Activated CD4-positive, alpha-beta memory T cell treated with anti-CD3 and anti-CD28 coated beads, Interleukin-2, amount 10 ng/mL, durations not matched to agents 7 days and 5 days (primary cell): ENCODE measurements around the gene GALNTL6. TPM values are rescaled to one million over a fixed set of nuclear protein-coding genes. Genes with fewer than 3 reads are reported as not detected.
"Not testable (repeated sequence)": the region's sequence is repeated elsewhere in the genome, so short reads cannot be mapped to it uniquely, and the experiment has no call there.

Experiments
- CTCF ChIA-PET: fragments of 350-600 bp; sonication (Branson Sonifier 250); formaldehyde crosslinking; loops from one replicate; lab custom pipeline; 2021; ENCODE audit warnings: antibody characterized with exemption, inconsistent platforms; lab: Charles Lee
- POLR2A ChIA-PET: fragments of 350-600 bp; sonication (Branson Sonifier 250); formaldehyde crosslinking; loops from one replicate; lab custom pipeline; 2021; ENCODE audit warnings: antibody characterized with exemption; lab: Charles Lee
- DNase-seq: peaks from one replicate; pipeline ENCODE4 v3.0.0-alpha.2; 2020
- H3K27ac Mint-ChIP-seq: one replicate; pipeline ENCODE4 v1.8.0; 2021; ENCODE audit warnings: mild to moderate bottlenecking, mixed read lengths
- H3K27me3 Mint-ChIP-seq: one replicate; pipeline ENCODE4 v1.8.0; 2021; ENCODE audit warnings: mixed read lengths
- H3K36me3 Mint-ChIP-seq: one replicate; pipeline ENCODE4 v1.8.0; 2021; ENCODE audit warnings: low read depth, mixed read lengths
- H3K4me1 Mint-ChIP-seq: one replicate; pipeline ENCODE4 v1.8.0; 2021; ENCODE audit warnings: mixed read lengths
- H3K4me3 Mint-ChIP-seq: one replicate; pipeline ENCODE4 v1.8.0; 2021; ENCODE audit warnings: mild to moderate bottlenecking, mixed read lengths
- H3K9me3 Mint-ChIP-seq: one replicate; pipeline ENCODE4 v1.8.0; 2021; ENCODE audit warnings: mixed read lengths
- total RNA-seq, 2 experiments: library from RNA; stranded (reverse); gene quantifications; one replicate each; pipeline ENCODE4 v1.2.3, GENCODE V29; 2021

GALNTL6 gene
- total RNA-seq, 2 experiments from 2014 or later: not detected

DNA sequence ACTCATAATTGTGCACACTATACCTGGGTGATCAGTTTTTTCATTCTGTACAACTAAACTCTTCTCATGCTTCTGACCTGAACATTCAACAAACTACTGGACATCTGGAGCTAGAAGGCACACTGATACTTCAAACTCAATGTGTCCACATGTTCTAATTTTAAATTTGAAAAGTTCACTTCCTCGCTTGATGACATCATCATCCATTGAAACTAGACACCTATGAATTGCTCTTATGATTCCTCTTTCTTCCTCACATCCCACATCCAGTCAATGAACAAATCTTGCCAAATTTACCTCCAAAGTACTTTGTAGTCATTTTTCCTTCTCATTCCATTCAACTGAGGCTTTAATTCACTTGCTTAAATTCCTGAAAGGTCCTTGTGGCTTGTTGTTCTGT lies 549.4 kb downstream of the GALNTL6 start:
- H3K9me3 Mint-ChIP-seq: peaks cover 3% of the 10 kb centered on the region
- no peaks in the 10 kb centered on the region for H3K27me3 Mint-ChIP-seq
- H3K36me3 Mint-ChIP-seq: no peaks in the 10 kb centered on the region
- H3K27ac Mint-ChIP-seq: no peak overlapping the region
- ChIA-PET CTCF (no interaction called here), POLR2A (no interaction called here)
- no peak for DNase-seq
- no peaks in the 10 kb centered on the region for H3K4me1 Mint-ChIP-seq
- no peak overlapping the region for H3K4me3 Mint-ChIP-seq

DNA sequence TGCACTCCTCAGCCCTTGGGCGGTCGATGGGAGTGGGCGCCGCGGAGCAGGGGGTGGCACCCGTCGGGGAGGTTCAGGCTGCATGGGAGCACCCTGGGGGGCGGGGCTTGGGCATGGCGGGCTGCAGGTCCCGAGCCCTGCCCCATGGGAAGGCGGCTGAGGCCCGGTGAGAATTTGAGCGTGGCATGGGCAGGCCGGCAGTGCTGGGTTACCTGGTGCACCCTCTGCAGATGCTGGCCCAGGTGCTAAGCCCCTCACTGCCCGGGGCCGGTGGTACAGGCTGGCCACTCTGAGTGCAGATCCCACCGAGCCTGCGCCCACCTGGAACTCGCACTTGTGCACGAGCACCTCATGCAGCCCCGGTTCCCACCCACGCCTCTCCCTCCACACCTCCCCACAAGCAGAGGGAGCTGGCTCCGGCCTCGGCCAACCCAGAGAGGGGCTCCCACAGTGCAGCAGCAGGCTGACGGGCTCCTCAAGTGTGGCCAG lies 556.3 kb downstream of the GALNTL6 start:
- Mint-ChIP-seq H3K4me1 (no peaks in the 10 kb centered on the region), H3K27ac (no peak overlapping the region)
- POLR2A ChIA-PET: no interaction called here

DNA sequence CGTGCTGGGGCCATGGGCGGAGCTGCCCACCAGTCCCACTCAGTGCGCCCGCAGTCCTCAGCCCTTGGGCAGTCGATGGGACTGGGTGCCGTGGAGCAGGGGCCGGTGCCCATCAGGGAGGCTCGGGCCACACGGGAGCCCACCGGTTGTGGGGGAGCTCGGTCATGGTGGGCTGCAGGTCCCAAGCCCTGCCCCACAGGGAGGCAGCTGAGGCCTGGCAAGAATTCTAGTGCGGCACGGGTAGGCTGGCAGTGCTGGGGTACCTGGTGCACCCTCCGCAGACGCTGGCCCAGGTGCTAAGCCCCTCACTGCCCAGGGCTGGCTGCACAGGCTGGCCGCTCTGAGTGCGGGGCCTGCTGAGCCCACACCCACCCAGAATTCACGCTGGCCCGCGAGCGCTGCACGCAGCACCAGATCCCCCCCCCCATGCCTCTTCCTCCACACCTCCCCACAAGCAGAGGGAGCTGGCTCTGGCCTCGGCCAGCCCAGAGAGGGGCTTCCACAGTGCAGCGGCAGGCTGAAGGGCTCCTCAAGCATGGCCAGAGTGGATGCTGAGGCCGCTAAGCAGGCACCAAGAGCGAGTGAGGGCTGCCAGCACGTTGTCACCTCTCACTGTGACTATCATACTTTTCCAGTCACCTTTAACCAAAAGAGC lies 564.4 kb downstream of the GALNTL6 start:
- DNase-seq: no peak
- no peaks in the 10 kb centered on the region for H3K36me3 Mint-ChIP-seq
- H3K4me1 Mint-ChIP-seq: no peaks in the 10 kb centered on the region
- H3K27ac Mint-ChIP-seq: no peak overlapping the region
- ChIA-PET POLR2A (no interaction called here), CTCF (no interaction called here)
- peaks cover 3% of the 10 kb centered on the region for H3K9me3 Mint-ChIP-seq
- H3K27me3 Mint-ChIP-seq: no peaks in the 10 kb centered on the region
- no peak overlapping the region for H3K4me3 Mint-ChIP-seq

More for the DNA sequence above, 556.3 kb downstream of the GALNTL6 start:
- Mint-ChIP-seq H3K27me3 (no peaks in the 10 kb centered on the region), H3K4me3 (no peak overlapping the region), H3K36me3 (no peaks in the 10 kb centered on the region), H3K9me3 (peaks cover 10% of the 10 kb centered on the region)
- CTCF ChIA-PET: no interaction called here
- no peak for DNase-seq

DNA sequence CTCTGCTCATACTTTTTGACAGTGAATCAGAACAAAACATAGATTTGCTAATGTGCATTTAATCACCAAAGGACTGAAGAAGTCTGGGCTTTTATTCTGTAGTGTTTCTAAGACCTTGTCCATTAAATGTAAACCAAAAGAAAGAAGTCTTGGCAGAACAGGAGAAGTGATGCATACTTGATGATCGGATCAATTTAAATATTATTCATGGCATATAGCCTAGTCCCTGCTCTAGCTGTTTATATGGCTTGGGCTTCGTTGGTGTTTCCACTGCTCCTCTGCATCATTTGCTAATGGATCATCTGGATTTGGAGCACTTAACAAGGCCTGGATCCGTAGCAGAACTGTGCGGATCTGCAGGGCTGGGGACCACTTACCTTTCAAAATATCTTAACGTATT lies 566.6 kb downstream of the GALNTL6 start:
- no peak for DNase-seq
- CTCF ChIA-PET: no interaction called here
- no peak overlapping the region for H3K27ac Mint-ChIP-seq
- no peaks in the 10 kb centered on the region for H3K27me3 Mint-ChIP-seq
- H3K4me3 Mint-ChIP-seq: no peak overlapping the region
- POLR2A ChIA-PET: no interaction called here
- H3K4me1 Mint-ChIP-seq: no peaks in the 10 kb centered on the region
- peaks cover 3% of the 10 kb centered on the region for H3K9me3 Mint-ChIP-seq
- no peaks in the 10 kb centered on the region for H3K36me3 Mint-ChIP-seq

DNA sequence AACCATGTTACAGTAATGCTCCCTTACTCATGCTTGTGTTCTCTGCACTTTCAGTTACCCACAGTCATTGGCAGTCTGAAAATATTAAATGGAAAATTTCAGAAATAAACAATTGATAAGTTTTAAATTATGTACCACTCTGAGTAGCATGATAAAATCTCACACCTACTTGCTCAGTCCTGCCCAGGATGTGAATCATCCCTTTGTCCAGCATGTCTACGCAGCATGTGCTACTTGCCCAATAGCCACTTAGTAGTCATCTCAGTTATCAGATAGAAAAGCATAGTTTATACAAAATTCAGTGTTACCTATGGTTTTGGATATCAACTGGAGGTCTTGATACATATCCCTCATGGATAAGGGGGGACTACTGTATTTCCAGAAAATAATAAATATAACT lies 577.1 kb downstream of the GALNTL6 start:
- CTCF ChIA-PET: no interaction called here
- Mint-ChIP-seq H3K4me3 (no peak overlapping the region), H3K27me3 (no peaks in the 10 kb centered on the region), H3K27ac (no peak overlapping the region), H3K36me3 (no peaks in the 10 kb centered on the region), H3K9me3 (peaks cover 2% of the 10 kb centered on the region), H3K4me1 (no peaks in the 10 kb centered on the region)
- DNase-seq: no peak
- POLR2A ChIA-PET: no interaction called here

DNA sequence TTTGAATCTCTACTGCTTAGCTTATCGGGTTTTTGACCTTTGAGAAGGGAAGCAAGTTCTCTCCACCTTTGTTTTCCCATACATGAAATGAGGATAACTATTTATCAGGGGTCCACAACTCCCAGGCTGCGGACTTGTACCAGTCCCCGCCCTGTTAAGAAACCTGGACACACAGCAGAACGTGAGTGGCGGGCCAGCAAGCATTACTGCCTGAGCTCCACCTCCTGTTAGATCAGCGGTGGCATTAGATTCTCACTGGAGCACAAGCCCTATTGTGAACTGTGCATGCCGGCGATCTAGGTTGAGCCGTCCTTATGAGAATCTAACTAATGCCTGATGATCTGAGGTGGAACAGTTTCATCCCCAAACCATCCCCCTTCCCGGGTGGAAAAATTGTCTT lies 579.5 kb downstream of the GALNTL6 start:
- no peak overlapping the region for H3K27ac Mint-ChIP-seq
- POLR2A ChIA-PET: no interaction called here
- no peak overlapping the region for H3K4me3 Mint-ChIP-seq
- H3K36me3 Mint-ChIP-seq: no peaks in the 10 kb centered on the region
- H3K9me3 Mint-ChIP-seq: peaks cover 1% of the 10 kb centered on the region
- no peak for DNase-seq
- CTCF ChIA-PET: no interaction called here
- H3K27me3 Mint-ChIP-seq: no peaks in the 10 kb centered on the region
- H3K4me1 Mint-ChIP-seq: no peaks in the 10 kb centered on the region

DNA sequence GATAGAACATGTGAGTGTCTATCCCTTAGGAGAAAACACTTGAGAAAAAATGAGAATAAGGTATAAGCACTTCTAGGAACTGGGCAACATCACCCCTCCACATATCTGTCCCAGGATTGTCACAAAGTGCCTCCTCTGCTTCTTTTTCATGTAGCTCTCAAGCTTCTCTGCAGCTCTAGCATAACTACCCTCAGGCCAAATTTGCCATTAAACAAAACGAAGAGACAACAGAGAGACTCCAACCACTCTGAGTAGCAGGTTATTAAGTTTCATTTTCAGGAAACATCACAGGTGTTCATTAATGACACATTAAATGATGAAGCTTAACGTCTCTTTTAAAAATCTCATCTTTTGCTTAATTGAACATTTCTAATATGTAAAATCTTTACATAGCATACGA lies 580.0 kb downstream of the GALNTL6 start:
- Mint-ChIP-seq H3K27ac (no peak overlapping the region), H3K9me3 (no peaks in the 10 kb centered on the region)
- POLR2A ChIA-PET: no interaction called here

DNA sequence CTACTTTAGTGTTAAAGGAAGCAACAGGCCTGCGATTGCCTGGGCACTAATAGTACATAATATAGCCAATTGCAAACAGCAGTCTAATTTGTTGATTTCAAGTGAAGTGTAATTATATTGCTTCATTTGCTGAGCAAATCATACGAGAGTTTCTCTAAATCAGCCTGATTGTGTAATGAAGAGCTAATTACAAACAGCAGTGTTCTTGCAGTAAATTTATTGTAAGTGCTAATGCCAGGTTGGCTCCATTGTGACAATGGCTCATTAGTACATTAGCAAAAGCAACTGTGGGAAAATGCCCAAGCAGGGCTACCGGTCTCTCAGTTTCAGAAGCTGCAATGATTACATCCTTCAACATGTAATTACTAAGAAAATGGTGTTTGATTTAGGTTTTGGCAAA lies 591.5 kb downstream of the GALNTL6 start:
- Mint-ChIP-seq H3K36me3 (no peaks in the 10 kb centered on the region), H3K4me1 (no peaks in the 10 kb centered on the region), H3K27me3 (no peaks in the 10 kb centered on the region), H3K4me3 (no peak overlapping the region), H3K9me3 (no peaks in the 10 kb centered on the region), H3K27ac (no peak overlapping the region)
- DNase-seq: no peak
- ChIA-PET CTCF (no interaction called here), POLR2A (no interaction called here)

More for the DNA sequence above, 580.0 kb downstream of the GALNTL6 start:
- no peak overlapping the region for H3K4me3 Mint-ChIP-seq
- H3K4me1 Mint-ChIP-seq: no peaks in the 10 kb centered on the region
- no peaks in the 10 kb centered on the region for H3K27me3 Mint-ChIP-seq
- no peaks in the 10 kb centered on the region for H3K36me3 Mint-ChIP-seq
- no peak for DNase-seq
- CTCF ChIA-PET: no interaction called here

DNA sequence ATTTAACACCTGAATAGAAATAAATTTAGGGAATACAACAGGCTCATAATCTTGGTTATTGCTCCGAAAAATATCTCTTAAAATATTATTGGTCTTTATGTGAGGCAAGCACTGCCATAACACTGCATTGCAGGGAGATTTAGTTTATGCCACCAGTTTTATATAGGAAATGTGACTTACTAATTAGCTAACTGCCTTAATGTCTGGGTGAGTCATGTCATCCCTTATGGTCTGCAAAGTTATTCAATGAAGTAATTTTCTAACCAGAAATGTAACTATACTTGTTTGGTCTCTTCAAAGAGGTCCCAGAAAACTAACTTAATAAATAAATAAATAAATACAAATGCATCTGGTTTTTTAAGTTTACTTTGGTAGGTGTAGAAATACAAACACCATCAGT lies 597.2 kb downstream of the GALNTL6 start:
- no peak for DNase-seq
- H3K36me3 Mint-ChIP-seq: no peaks in the 10 kb centered on the region
- H3K4me1 Mint-ChIP-seq: no peaks in the 10 kb centered on the region
- CTCF ChIA-PET: no interaction called here
- H3K4me3 Mint-ChIP-seq: no peak overlapping the region
- no peaks in the 10 kb centered on the region for H3K9me3 Mint-ChIP-seq
- no peaks in the 10 kb centered on the region for H3K27me3 Mint-ChIP-seq
- POLR2A ChIA-PET: no interaction called here
- H3K27ac Mint-ChIP-seq: no peak overlapping the region

DNA sequence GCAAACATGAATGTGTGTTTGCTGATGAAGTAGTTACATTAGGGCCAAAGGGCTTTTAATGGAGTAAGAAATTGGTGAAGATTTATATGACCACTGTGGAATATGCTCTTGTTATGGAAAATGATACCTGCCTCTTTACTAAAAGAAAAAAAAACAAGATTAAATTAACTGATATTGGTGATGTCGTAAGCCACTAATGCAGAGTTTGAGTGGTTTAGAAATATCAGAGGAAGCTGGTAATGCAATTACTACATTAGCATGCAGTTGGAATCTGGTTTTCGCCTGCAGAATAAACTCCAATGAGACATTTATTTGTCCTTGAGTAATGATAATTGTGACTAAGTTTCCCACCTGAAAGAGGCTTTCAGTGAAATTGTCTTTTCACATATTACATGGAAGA lies 597.9 kb downstream of the GALNTL6 start:
- Mint-ChIP-seq H3K27ac (no peak overlapping the region), H3K4me3 (no peak overlapping the region), H3K27me3 (no peaks in the 10 kb centered on the region), H3K4me1 (no peaks in the 10 kb centered on the region), H3K36me3 (no peaks in the 10 kb centered on the region), H3K9me3 (no peaks in the 10 kb centered on the region)
- DNase-seq: no peak
- POLR2A ChIA-PET: no interaction called here
- CTCF ChIA-PET: no interaction called here

DNA sequence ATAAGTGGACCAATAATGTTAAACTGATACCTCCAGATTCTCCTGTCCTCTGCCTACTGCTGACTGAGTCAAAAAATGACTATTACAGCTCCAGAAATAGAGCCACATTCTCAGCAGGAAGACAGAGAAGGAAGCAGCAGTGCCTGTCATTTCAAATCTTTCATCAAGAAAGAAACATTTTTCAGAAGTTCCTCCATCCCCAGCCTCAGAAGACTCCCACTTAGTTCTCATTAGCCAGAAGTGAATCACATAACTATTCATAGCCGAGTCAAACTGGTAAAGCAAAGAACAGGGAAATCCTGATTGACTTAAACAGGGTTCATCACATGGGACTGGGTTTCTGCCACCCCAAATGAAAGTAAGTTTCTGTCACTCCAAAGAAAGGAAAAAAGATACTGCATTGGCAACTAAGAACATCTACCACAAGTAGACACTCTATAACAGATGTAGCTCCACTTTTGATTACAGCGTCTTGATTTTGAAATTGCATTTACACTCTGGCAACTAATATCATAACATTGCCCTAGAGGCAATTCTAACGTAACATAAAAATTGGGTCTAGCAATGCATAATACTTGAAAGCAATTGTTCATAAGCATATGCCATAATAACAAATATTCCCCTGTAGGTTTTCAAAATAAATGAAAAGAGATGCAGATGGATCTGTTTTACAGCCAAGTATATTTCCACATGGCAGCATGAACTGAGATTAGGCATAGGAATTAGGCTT lies 599.8 kb downstream of the GALNTL6 start:
- Mint-ChIP-seq H3K27me3 (no peaks in the 10 kb centered on the region), H3K27ac (no peak overlapping the region), H3K4me1 (no peaks in the 10 kb centered on the region), H3K36me3 (no peaks in the 10 kb centered on the region), H3K9me3 (no peaks in the 10 kb centered on the region), H3K4me3 (no peak overlapping the region)
- ChIA-PET CTCF (no interaction called here), POLR2A (interaction anchor here (0.6 kb wide), 1 partner anchor 136 kb away, joined by 6 read pairs; no protein-coding TSS in a partner anchor)
- DNase-seq: no peak

DNA sequence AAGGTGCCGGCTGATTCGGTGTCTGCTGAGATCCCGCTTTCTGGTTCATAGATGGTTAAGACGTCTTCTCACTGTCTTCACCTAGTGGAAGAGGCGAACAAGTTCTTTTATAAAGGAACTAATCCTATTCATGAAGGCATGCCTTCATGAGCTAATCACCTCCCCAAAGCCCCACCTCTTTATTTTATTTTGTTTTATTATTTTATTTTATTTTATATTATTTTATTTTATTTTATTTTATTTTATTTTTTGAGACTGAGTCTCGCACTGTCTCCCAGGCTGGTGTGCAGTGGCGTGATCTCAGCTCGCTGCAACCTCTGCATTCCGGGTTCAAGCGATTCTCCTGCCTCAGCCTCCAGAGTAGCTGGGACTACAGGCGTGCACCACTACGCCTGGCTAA lies 615.8 kb downstream of the GALNTL6 start:
- H3K36me3 Mint-ChIP-seq, POLR2A ChIA-PET, CTCF ChIA-PET, H3K4me1 Mint-ChIP-seq, H3K27me3 Mint-ChIP-seq, H3K9me3 Mint-ChIP-seq, H3K27ac Mint-ChIP-seq, DNase-seq, H3K4me3 Mint-ChIP-seq: not testable (repeated sequence)

DNA sequence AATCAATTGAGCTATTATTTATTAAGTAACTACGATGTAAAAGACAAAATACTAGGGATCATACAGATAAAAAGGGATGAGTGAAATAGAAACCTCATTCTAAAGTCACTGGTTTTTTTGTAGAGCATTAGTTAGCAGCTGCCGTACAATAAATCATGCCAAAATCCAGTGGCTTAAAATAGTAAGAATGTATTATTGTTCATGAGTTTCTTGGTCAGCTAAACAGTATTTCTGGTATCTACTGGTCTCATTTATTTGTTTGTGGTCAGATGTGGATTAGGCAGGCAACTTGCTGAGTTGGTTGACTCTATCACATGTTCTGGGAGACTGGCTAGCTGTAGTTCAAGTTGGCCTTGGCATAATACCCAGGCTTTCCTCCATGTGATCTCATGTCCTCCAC lies 667.3 kb downstream of the GALNTL6 start:
- POLR2A ChIA-PET: no interaction called here
- H3K9me3 Mint-ChIP-seq: peaks cover 13% of the 10 kb centered on the region
- no peaks in the 10 kb centered on the region for H3K27me3 Mint-ChIP-seq
- H3K4me3 Mint-ChIP-seq: no peak overlapping the region
- H3K4me1 Mint-ChIP-seq: no peaks in the 10 kb centered on the region
- DNase-seq: no peak
- H3K27ac Mint-ChIP-seq: no peak overlapping the region
- H3K36me3 Mint-ChIP-seq: no peaks in the 10 kb centered on the region
- CTCF ChIA-PET: no interaction called here
